Measurements from ENCODE around the gene ZEB2. TPM values are rescaled to one million over a fixed set of nuclear protein-coding genes. Genes with fewer than 3 reads are reported as not detected.

The ZEB2 gene
- total RNA-seq, 6 donors from 2014 or later: 104 to 237 (median 148) TPM

DNA sequence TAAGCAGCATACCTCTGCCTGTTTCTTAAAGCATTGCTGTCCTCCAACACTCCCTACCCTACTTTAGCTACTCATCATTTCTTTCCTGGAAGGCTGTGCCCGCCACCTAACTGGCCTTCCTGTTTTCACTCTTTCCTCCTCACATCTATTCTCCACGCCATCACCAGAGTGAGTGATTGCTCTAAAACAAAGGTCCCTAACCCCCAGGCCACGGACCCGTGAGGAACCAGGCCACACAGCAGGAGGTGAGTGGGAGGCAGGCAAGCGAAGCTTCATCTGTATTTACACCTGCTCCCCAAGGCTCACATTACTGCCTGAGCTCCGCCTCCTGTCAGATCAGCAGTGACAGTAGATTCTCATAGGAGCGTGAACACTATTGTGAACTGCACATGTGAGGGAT is 13.3 kb upstream of the ZEB2 start:
- TF ChIP-seq EP300 (IDR thresholded peaks at IDR 0.05): no peak
- TF ChIP-seq POLR2AphosphoS5 (IDR thresholded peaks at IDR 0.05): no peak
- TF ChIP-seq, protein P1, sequence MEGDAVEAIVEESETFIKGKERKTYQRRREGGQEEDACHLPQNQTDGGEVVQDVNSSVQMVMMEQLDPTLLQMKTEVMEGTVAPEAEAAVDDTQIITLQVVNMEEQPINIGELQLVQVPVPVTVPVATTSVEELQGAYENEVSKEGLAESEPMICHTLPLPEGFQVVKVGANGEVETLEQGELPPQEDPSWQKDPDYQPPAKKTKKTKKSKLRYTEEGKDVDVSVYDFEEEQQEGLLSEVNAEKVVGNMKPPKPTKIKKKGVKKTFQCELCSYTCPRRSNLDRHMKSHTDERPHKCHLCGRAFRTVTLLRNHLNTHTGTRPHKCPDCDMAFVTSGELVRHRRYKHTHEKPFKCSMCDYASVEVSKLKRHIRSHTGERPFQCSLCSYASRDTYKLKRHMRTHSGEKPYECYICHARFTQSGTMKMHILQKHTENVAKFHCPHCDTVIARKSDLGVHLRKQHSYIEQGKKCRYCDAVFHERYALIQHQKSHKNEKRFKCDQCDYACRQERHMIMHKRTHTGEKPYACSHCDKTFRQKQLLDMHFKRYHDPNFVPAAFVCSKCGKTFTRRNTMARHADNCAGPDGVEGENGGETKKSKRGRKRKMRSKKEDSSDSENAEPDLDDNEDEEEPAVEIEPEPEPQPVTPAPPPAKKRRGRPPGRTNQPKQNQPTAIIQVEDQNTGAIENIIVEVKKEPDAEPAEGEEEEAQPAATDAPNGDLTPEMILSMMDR (IDR thresholded peaks at IDR 0.05): no peak
- no peak for TF ChIP-seq POLR2A (IDR thresholded peaks at IDR 0.05)
- Histone ChIP-seq H3K36me3 (no peaks in the 10 kb centered on the region), H3K4me3 (no peak overlapping the region), H3K27me3 (no peaks in the 10 kb centered on the region), H3K4me1 (peaks cover 0 to 4% (median 0%) of the 10 kb centered on the region in 4 donors), H3K27ac (no peak overlapping the region), H3K9me3 (no peaks in the 10 kb centered on the region)
- ATAC-seq (ENCODE audit: low FRiP score in 2 of 2) (no peak), DNase-seq (no peak)
- WGBS, 2 donors: 93 to 97% methylated on average over 7 of the region's 7 CpGs

DNA sequence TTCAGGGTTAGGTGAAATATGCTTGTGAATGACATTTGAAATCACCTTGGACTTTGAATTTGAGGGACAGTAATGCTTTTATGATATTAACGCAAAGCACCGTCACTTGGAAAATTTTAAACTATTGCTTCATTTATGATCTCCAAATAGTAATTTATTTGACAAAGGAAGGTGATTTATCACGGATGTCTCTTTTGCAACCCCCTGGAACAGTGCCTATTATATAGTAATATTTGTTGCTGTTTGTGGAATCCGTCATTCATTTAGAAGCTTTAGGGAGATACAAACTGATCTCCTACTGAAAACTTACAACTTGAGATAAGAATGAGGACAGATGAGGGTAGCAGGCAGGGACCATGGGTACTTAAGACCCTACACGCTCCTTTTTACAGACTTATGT is 10.7 kb upstream of the ZEB2 start:
- TF ChIP-seq POLR2AphosphoS5 (IDR thresholded peaks at IDR 0.05) (no peak), EP300 (IDR thresholded peaks at IDR 0.05) (no peak), POLR2A (IDR thresholded peaks at IDR 0.05) (no peak)
- TF ChIP-seq, protein P1 (IDR thresholded peaks at IDR 0.05): no peak
- H3K27me3 ChIP-seq: no peaks in the 10 kb centered on the region
- WGBS, 2 donors: 70 to 80% methylated on average over 5 of the region's 5 CpGs
- DNase-seq (no peak), ATAC-seq (ENCODE audit: low FRiP score in 2 of 2) (no peak)
- no peak overlapping the region for H3K4me3 ChIP-seq
- no peak overlapping the region for H3K27ac ChIP-seq
- H3K4me1 ChIP-seq: peaks cover 0 to 4% (median 0%) of the 10 kb centered on the region in 4 donors
- no peaks in the 10 kb centered on the region for H3K9me3 ChIP-seq
- no peaks in the 10 kb centered on the region for H3K36me3 ChIP-seq

DNA sequence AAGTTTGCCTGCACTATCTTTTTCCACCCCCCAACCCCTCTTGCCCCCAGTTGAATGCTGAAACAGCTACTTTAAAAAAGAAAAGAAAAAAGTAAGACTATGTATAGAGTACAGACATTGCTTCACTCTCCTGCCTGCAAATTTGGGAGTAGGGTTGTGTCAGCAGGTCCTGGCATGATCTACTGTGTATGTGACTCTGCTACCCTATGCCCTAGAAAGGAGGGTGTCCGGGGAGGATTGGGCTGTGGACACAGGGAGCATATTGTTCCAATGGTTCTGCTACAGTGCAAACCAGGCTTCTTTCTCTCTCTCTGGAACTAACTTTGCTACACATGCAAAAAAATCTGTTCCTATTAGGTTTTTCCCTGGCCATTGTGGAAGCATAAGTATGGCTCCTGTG is 9.9 kb upstream of the ZEB2 start:
- Histone ChIP-seq H3K4me3 (no peak overlapping the region), H3K27me3 (no peaks in the 10 kb centered on the region), H3K36me3 (no peaks in the 10 kb centered on the region), H3K4me1 (peaks cover 0 to 4% (median under 1%) of the 10 kb centered on the region in 4 donors), H3K27ac (no peak overlapping the region), H3K9me3 (no peaks in the 10 kb centered on the region)
- ATAC-seq (ENCODE audit: low FRiP score in 2 of 2) (peak; percentile 31 to 49), DNase-seq (no peak)
- 63 to 96% methylated on average over 1 of the region's 1 CpG for WGBS, 2 donors
- TF ChIP-seq POLR2AphosphoS5 (IDR thresholded peaks at IDR 0.05): no peak
- TF ChIP-seq, protein P1 (IDR thresholded peaks at IDR 0.05): no peak
- no peak for TF ChIP-seq EP300 (IDR thresholded peaks at IDR 0.05)
- no peak for TF ChIP-seq POLR2A (IDR thresholded peaks at IDR 0.05)

DNA sequence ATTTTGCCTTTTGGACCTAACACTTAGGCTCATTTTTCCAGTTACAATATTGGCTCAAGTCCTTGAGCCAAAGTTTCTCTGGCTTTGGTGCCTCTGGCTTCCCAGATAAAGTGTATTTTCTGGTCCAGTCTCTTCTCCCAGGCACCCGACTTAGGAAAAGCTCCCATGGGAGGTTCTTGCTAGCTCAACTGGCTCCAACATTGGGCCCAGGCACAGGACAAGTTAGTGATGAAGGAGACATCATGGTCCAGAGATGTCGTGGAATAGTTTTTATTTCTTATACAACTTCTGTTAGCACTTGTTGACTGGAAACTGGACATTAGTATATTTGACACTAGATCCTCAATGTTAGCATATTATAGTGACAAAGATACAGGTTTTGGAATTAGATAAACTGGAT is 8.2 kb upstream of the ZEB2 start:
- H3K36me3 ChIP-seq: no peaks in the 10 kb centered on the region
- H3K27ac ChIP-seq: peak overlapping the region in 1 of 4 donors; percentile 19
- peaks cover 0 to 13% (median 7%) of the 10 kb centered on the region in 4 donors for H3K4me1 ChIP-seq
- H3K27me3 ChIP-seq: peaks cover 0 to 4% (median 0%) of the 10 kb centered on the region in 4 donors
- H3K9me3 ChIP-seq: no peaks in the 10 kb centered on the region
- ATAC-seq (ENCODE audit: low FRiP score in 2 of 2): no peak
- no peak for DNase-seq
- TF ChIP-seq EP300 (IDR thresholded peaks at IDR 0.05): no peak
- TF ChIP-seq POLR2A (IDR thresholded peaks at IDR 0.05): no peak
- TF ChIP-seq POLR2AphosphoS5 (IDR thresholded peaks at IDR 0.05): no peak
- TF ChIP-seq, protein P1 (IDR thresholded peaks at IDR 0.05): no peak
- WGBS, 2 donors: 83 to 88% methylated on average over 2 of the region's 2 CpGs
- no peak overlapping the region for H3K4me3 ChIP-seq

DNA sequence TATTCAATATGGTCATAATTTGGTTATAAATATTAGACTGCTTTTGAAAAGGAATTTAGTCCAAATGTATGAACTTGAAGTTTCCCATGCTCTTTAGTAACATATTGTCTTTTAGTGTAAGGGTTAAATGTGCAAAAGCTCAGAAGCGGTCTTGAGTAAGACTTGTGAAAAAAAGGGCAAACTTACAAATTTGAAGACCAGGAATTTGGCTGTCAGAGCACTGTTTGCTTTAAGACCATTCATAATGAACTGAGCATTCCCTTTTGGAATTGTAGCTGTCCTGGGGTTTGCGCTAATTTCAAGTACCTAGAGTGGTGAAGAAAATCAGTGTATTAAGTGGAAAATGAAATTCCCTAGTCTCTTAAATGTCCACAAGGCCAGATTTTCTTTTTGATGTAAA is 6.9 kb upstream of the ZEB2 start:
- ATAC-seq (ENCODE audit: low FRiP score in 2 of 2): no peak
- 73 to 80% methylated on average over 2 of the region's 2 CpGs for WGBS, 2 donors
- Histone ChIP-seq H3K9me3 (no peaks in the 10 kb centered on the region), H3K4me1 (peaks cover 0 to 19% (median 14%) of the 10 kb centered on the region in 4 donors), H3K27ac (peak overlapping the region in 1 of 4 donors; percentile 19), H3K4me3 (no peak overlapping the region), H3K36me3 (no peaks in the 10 kb centered on the region), H3K27me3 (peaks cover 0 to 4% (median 0%) of the 10 kb centered on the region in 4 donors)
- no peak for DNase-seq
- TF ChIP-seq EP300 (IDR thresholded peaks at IDR 0.05) (no peak), POLR2AphosphoS5 (IDR thresholded peaks at IDR 0.05) (no peak), POLR2A (IDR thresholded peaks at IDR 0.05) (no peak)
- TF ChIP-seq, protein P1 (IDR thresholded peaks at IDR 0.05): no peak
